ENCODE measurements around the gene CAMKK2.
"Not testable (repeated sequence)": the region's sequence is repeated elsewhere in the genome, so short reads cannot be mapped to it uniquely, and the experiment has no call there.

The CAMKK2 gene

DNA sequence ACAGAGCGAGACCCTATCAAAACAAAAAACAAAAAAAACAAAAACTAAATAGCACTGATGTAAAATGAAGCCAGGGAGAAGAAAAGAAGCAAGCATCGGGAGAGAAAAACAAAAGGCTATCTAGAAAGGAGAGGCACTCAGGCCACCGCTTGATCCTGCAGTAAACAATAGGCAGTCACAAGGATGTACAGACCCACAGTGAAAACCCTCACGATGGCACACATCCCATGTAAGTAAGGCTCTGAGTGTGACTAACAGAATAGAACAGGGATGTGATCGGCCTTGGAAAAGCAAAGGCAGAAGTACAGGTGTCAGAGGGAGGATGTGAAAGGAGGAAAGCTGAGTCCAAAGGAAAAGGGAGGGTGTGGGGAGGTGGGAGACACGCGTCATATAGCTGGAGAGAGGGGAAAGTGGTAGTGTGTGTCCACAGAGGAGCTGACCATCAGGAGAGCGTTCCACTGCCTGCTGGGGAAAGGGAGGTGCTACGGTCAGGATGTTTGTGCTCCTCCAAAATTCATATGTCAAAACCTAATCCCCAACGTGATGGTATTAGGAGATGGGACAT is 31.5 kb downstream of the CAMKK2 start:
- ChIA-PET CTCF (no interaction called here), POLR2A (no interaction called here)
- TF ChIP-seq, protein P1, sequence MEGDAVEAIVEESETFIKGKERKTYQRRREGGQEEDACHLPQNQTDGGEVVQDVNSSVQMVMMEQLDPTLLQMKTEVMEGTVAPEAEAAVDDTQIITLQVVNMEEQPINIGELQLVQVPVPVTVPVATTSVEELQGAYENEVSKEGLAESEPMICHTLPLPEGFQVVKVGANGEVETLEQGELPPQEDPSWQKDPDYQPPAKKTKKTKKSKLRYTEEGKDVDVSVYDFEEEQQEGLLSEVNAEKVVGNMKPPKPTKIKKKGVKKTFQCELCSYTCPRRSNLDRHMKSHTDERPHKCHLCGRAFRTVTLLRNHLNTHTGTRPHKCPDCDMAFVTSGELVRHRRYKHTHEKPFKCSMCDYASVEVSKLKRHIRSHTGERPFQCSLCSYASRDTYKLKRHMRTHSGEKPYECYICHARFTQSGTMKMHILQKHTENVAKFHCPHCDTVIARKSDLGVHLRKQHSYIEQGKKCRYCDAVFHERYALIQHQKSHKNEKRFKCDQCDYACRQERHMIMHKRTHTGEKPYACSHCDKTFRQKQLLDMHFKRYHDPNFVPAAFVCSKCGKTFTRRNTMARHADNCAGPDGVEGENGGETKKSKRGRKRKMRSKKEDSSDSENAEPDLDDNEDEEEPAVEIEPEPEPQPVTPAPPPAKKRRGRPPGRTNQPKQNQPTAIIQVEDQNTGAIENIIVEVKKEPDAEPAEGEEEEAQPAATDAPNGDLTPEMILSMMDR (IDR thresholded peaks at IDR 0.05; ENCODE audit: insufficient read depth, low read length, missing control alignments): no peak
- H3K4me3 ChIP-seq (ENCODE audit: low read depth, low read length): no peak overlapping the region
- no peak for DNase-seq (ENCODE audit: low read depth, low spot score)

DNA sequence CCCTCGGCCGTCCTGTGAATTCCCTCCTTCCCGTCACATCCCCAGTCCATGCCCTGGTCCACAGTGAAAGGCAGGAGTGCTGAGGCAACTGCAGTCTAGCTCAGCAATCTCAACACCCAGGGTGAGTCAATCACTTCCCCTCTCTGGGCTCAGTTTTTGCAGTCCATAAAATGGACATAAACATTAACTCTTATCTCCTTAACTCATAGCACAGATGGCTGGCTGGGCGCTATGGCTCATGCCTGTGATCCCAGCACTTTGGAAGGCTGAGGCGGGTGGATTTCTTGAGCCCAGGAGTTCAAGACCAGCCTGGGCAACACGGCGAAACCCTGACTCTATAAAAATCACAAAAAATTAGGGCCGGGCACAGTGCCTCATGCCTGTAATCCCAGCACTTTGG is 32.4 kb downstream of the CAMKK2 start:
- H3K4me3 ChIP-seq (ENCODE audit: low read depth, low read length): no peak overlapping the region
- TF ChIP-seq, protein P1 (IDR thresholded peaks at IDR 0.05; ENCODE audit: insufficient read depth, low read length, missing control alignments): no peak
- CTCF ChIA-PET: interaction anchor here (0.6 kb wide), 1 partner anchor 71 kb away, joined by 3 read pairs; no protein-coding TSS in a partner anchor
- POLR2A ChIA-PET: no interaction called here
- no peak for DNase-seq (ENCODE audit: low read depth, low spot score)

DNA sequence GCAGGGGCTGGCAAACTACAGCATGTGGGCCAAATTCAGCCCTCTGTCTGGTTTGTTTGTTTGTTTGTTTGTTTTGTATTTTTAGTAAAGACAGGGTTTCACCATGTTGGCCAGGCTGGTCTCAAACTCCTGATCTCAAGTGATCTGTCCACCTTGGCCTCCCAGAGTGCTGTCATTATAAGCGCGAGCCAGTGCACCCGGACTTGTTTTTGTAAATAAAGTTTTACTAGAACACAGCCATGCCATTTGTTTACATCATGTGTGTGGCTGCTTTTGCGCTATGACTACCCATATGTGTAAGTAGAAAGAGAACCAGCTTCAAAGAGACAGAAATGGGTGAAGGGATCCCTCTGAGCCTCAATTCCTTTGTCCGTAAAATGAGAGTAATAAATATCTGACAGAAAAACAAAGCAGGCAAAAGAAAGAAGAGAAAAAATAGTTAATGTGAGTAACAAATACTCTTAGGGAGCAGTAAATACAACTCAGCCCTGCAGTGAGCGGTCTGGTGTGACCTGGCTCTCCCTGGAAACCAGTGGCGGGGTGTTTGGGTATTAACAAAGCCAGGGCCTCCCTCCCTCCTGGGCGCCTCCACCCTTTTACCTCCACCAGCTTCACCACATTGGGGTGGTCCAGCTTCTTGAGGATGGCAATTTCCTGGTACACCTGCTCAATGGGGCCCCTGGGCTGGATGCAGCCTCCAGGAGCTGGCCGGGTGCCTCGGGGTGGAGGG is 33.1 kb downstream of the CAMKK2 start:
- DNase-seq (ENCODE audit: low read depth, low spot score): no peak
- H3K4me3 ChIP-seq (ENCODE audit: low read depth, low read length): no peak overlapping the region
- ChIA-PET CTCF (interaction anchor here (0.6 kb wide), 1 partner anchor 71 kb away, joined by 3 read pairs; no protein-coding TSS in a partner anchor), POLR2A (no interaction called here)
- TF ChIP-seq, protein P1 (IDR thresholded peaks at IDR 0.05; ENCODE audit: insufficient read depth, low read length, missing control alignments): no peak

DNA sequence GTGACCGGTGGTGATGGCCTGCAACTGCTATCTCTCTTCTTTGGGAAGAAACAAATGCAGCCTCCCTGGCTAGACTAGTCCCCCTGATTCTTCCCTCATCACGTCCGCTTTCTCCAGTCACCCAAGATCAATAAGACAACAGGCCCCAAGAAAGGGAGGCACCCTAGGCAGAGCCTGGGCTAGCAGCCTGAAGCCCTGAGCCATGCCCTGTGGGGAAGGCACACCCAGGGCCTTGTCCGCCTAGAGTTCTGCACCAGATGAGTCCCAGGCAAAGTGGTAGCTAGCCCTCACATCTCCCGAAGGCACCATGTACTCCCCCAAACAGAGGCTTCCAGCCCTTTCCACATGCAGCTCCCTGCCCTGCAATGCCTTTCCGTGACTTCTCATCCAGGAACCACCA is 35.1 kb downstream of the CAMKK2 start:
- ChIA-PET CTCF (no interaction called here), POLR2A (no interaction called here)
- TF ChIP-seq, protein P1 (IDR thresholded peaks at IDR 0.05; ENCODE audit: insufficient read depth, low read length, missing control alignments): no peak
- DNase-seq (ENCODE audit: low read depth, low spot score): no peak
- H3K4me3 ChIP-seq (ENCODE audit: low read depth, low read length): no peak overlapping the region

DNA sequence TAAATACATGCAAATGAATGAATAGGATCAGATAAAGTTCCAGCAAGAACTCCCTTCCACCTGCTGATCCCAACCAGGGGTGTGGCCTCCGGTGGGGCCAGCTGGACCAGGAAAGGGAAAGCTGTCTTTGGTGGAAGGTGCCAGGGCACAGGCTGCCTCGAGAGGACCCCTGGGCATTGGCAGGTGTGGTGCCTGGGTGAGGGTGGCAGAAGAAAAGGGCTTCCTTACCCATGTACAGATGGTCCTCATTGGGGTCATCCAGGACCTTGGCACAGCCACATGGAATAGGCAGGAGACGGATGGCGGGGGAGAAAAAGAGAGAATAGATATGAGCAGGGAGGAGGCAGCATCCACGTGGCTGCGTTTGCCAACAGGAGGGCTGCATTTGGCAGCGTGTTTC is 36.4 kb downstream of the CAMKK2 start:
- no peak overlapping the region for H3K4me3 ChIP-seq (ENCODE audit: low read depth, low read length)
- ChIA-PET POLR2A (no interaction called here), CTCF (no interaction called here)
- TF ChIP-seq, protein P1 (IDR thresholded peaks at IDR 0.05; ENCODE audit: insufficient read depth, low read length, missing control alignments): no peak
- DNase-seq (ENCODE audit: low read depth, low spot score): no peak

DNA sequence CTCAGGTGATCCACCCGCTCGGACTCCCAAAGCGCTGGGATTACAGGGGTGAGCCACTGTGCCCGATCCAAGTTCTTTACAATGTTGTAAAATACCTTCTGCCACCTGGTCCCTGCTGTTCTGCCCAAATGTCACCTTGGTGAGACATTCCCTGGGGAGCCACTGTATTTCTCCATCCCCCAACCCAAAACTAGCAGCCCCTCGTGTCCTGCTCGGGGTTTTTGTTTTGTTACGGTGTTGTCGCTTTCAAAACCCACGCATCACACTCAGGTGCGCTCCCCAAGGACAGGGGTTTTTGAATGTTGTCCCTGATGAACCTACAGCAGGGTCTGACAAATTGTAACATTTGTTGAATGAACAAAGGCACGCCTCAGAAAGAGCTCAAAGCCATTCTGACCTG is 37.4 kb downstream of the CAMKK2 start:
- ChIA-PET POLR2A (no interaction called here), CTCF (no interaction called here)
- DNase-seq (ENCODE audit: low read depth, low spot score): no peak
- H3K4me3 ChIP-seq (ENCODE audit: low read depth, low read length): no peak overlapping the region
- TF ChIP-seq, protein P1 (IDR thresholded peaks at IDR 0.05; ENCODE audit: insufficient read depth, low read length, missing control alignments): no peak

DNA sequence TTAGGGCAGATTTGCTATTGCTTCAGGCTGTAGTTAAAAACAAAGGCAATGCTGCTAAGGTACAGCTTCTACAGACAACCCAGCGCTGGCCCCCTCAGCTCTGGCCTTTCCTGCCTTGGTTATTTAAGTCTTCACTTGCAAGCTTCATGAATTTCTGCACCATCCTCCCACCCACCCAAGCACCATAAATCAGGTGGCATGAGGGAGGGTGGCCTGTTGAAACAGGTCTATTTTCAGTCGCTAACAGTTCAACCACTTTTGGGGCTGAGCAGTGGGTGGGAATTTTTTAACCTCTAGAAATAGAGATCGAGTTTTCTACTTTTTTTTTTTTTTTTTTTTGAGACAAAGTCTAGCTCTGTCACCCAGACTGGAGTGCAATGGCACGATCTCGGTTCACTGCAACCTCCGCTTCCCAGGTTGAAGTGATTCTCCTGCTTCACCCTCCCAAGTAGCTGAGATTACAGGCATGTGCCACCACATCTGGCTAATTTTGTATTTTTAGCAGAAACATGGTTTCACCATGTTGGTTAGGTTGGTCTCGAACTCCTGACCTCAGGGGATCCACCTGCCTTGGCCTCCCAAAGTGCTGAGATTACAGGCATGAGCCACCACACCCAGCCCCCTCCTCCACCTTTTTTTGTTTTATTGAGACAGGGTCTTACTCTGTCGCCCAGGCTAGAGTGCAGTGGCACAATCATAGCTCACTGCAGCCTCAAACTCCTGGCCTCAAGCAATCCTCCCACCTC is 38.6 kb downstream of the CAMKK2 start:
- CTCF ChIA-PET; POLR2A ChIA-PET; DNase-seq (ENCODE audit: low read depth, low spot score); H3K4me3 ChIP-seq (ENCODE audit: low read depth, low read length): not testable (repeated sequence)

All from AG04449 (cell line).